ENCODE data around the gene GLP2R.

Gene GLP2R

DNA sequence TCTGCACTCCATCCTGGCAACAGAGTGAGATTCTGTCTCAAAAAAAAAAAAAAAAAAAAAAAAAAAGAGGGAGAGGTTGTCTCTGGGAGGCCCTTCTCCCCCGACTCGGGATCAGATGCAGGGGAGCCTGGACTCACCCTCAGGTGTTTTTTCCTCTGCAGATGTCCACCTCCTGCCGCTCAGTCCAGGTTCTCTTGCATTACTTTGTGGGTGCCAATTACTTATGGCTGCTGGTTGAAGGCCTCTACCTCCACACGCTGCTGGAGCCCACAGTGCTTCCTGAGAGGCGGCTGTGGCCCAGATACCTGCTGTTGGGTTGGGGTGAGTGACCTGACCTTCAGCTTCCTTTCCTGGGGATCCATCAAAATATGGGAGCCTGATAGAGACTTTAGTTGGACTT, 34.1 kb downstream of the GLP2R start:
- DNase-seq = no peak

DNA sequence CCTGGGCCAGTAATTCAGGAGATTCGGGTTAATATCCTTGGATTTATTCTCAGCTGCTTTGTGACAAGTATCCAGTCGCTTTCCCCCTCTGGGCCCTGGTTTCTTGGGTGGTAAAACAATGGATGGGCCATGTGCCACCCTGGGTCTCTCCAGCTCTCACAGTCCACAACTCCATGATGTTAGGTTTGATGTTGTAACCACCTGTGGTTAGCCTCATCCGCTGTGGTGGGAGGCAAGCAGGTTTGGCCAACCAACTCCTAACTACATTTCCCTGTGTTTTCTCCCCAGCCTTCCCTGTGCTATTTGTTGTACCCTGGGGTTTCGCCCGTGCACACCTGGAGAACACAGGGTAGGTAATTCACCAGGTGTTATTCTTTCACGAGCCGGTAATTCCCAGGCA, 35.1 kb downstream of the GLP2R start:
- no peak for DNase-seq

DNA sequence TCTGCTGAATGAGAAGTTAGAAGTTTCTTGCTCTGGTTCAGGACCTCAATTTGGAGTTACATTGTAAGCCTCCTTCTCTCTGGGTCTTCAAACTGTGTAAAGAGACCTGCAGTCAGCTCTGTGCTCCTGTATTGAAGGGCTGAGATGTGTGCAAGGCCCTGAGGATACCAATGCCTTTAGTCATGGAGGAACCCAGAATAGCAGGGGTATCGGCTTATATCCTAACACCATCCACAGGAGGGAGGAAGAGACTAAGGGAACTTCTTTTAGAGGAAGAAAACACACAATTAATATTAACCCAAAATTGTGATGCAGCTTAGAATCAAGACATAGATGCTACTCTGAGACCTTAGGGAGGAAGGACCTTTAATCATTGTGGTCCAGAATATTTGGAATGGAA, 36.5 kb downstream of the GLP2R start:
- no peak for DNase-seq

DNA sequence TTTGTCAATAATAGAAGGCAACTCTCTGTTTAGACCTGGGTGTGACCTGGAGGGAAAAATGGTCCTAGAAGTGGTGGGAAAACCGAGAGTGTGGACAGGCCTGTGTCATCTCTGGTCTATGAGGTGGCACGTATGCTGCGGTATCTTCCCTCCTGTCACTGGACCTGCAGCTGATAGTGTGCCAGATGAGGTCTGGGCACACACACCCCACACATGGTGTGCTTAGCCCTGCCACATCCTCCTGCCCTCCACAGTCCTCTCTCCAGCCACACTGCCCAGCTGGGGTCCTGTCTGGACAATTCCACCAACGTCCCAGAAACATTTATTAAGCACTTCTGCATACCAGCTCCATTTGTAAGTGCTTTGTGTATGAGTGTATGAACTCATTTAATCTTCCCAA, 37.2 kb downstream of the GLP2R start:
- DNase-seq = no peak

DNA sequence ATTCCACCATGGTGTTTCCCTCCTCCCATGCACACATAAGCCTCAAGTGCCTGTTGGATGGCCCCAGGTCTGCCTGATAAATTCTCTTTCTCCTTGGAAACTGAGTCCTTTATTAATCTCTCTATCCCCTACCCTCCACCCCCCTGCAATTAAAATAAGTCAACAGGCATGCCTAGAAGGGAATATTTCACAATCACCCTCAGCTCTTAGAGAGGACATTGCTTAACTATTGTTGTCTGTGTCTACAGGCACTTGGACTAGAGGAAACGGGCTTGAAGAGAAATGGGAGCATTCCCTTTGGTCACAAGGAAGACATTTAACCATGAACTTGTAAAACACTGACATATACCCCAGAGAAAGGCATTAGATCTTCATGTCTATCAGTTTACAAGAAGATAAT, 39.9 kb downstream of the GLP2R start:
- DNase-seq = no peak

DNA sequence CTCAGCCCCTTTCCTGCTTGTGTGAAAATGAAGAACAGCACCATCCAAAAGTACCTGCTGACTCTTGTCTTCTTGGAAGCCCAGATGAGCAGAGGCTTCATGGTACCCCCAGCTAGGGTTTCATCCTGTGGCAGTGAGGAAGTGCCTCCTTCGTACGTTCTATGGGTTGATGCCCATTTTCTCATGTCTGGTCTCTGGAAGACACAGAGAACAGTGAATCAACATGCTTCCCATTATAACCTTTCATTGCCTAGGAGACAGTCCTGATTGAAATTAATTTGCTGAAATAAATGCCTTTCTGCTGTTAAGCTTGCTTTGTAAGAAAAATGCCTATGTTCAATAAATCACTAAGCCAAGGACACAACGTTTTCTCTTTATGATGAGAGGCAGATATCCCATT, 42.8 kb downstream of the GLP2R start:
- no peak for DNase-seq

DNA sequence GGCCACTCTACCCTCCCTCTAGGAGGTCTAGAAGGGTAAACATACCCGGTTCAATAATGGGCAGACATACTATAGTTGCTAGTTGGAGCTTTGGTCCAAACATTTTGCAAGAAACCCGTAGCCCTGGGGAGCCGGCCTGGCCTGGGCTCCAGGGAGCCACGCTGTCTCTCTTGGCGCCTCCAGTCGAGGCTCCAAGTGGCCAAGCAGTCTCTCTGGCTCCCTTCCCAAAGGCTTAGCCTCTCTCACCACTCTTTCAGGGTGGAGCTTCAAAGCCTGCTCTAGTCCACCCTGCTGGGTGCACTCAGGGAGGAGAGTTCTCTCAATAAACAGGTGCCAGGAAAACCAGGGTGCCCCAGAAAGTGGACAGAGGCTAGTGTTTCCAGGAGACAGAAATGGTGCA, 47.1 kb downstream of the GLP2R start:
- DNase-seq = no peak

DNA sequence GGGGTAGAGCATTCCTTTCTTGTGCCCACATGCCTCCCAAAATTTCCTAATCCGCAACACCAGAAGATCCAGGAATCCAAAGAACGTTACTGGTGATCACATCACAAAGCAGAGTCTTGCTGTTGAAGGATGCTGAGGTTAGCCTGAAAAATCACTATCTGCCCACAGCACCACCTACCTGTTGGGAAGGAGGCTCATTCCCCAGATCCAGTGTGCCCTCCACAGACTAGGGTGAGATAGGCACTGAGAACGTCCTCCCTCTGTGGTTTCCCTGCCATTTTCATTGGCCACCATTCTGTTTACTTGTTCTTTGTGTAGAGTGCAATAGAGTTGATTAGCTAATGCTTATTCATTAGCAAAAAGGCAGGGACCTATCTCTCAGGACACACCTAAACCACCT, 49.0 kb downstream of the GLP2R start:
- DNase-seq = no peak

DNA sequence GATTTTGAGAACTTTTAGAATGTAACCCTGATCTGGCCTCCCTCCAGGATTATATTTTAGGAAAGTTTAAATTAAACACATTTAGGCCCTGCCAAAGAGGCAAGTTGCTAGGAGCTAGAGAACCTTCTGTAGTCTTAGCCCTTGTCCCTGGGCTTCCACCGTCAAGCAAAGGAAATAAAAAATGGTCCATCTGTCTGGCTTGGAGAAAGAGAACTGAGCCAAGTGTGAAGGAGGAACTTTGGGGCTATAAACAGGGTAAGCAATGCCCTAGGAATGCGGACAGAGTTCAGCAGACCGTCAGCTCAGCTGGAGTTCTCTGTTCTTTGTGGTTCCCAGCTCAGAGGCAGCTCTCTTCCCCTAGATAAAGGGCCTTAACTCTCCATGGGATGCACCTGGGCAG, 49.7 kb downstream of the GLP2R start:
- no peak for DNase-seq

DNA sequence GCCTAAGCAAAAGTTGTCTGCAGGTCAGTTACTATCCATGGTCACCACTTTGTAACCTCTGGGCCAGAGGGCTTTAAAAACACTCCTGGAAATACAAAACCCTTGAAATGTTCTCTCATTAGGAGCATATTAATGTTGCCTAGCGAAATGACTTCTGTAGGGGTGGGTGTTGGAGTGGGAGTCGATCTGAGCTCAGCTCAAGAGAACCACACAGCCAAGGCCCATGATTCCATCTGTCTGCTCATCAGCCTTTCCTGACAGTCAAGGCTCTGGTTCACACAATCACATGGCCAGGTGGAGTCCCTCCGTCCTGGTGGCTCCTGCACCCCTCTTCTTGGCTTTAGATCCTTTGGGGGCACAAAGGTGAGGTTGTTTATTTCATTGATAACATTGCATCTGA, 52.6 kb downstream of the GLP2R start:
- no peak for DNase-seq

DNA sequence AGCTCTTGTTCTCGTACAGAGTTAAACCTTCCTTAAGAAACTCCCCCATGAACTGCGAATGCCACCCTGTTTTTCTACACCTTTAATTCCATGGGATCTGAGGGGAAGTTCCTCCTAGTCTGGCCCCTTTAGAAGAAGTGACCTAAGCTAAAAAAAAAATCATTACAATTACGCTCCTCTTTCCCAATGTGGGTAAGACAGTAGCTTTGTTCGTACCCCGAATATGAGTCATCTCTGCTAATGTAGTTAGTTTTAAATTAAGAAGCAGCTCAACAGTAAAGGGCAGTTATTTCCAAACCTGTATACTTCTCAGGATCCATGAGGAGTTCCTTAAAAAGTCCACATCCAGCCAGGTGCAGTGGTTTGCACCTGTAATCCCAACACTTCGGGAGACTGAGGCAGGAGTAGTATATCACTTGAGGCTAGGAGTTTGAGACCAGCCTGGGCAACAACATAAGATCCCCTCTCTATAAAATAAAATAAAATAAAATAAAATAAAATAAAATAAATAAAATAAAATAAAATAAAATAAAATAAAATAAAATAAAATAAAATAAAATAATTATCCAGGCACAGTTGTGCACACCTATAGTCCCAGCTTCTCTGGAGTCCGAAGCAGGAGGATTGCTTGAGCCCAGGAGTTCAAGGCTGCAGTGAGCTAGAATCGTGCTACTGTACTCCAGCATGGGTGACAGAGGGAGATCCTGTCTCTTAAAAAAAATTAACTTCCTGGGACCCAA, 53.2 kb downstream of the GLP2R start:
- no peak for DNase-seq

DNA sequence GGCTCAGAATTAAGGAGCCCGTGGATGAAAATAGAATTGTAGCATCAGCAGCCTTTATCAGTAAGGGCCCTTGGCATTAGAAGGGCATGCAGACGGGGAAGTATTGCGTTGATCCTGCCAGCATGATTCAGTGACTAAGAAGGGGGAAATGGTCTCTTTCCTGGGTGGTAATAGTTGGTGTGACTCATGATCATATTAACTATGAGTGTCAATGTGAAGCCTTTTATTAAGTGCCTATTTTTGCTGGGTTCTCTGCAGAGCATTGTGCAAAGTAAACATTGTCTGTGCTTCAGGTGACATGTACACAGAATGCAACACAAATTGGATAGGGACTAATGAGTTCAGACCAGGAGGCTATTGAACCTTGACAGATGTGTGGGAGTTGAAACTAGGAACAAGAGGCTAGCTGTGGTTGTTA, 54.9 kb downstream of the GLP2R start:
- DNase-seq = no peak

DNA sequence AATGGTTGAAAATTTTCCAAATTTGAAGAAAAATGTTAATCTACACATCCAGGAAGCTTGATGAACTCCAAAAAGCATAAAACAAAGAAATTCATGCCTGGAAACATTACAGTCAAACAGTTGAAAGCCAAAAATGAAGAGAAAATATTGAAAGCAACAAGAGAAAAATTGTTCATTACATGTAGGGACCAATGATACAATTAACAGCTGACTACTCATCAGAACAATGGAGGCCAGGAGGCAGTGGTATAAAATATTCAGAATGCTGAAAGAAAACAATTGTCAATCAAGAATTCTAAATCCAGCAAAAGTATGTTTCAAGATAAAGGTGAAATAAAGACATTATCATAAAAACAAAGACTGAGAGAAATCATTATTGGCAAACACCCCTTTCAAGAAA, 57.7 kb downstream of the GLP2R start:
- DNase-seq = no peak

DNA sequence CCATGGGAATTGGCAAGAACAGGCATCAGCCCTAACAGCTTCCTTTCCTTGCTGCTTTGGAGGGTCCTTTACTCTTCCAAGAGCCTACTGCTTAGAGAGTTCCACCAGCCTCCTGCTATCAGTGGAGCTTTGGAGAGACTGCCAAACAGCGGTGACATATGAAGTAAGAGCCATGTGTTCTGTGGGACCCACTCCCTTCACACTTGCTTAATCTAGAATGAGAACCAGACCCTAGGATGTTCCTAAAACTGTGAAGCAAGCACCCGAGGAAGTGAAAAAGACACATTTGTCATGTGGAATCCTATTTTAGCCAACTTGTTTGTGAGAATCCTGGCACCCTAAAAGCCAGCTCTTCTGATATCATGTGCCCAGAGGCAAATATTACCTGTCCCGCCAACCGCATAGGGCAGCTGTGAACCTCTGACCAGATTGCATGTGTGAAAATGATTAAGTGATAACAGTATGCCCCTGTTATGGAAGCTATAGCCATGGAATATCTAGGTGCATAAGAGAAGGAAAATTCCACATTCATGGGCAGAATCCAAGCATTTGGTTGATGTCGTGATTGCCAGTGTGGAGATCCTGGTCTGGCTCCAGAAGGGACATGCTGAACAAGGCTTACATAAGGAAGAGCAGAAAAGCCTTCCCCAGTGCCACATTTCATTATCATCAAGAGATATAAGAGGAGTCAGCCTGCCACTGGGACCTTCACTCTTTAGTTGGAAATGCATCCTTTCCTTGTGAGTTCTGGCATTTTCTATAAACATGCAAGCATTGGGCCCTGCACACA, 60.6 kb downstream of the GLP2R start:
- DNase-seq = no peak

DNA sequence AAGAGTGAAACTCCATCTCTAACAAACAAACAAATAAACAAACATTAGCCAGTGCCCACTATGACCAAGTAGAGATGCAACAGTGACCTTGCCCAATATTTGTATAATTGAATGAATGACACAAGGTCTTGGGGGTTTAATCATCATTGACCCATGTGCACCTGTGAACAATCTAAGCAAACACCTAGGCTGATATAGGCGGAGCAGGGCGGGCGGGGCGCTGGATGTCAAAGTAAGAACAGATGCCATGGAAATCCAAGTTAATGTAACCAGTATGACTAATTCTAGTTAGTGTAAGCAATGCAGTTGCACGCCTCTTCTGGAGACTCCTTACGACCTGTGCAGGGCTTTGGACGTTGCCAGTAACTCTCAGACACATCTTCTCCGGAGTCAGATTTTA, 61.8 kb downstream of the GLP2R start:
- no peak for DNase-seq

DNA sequence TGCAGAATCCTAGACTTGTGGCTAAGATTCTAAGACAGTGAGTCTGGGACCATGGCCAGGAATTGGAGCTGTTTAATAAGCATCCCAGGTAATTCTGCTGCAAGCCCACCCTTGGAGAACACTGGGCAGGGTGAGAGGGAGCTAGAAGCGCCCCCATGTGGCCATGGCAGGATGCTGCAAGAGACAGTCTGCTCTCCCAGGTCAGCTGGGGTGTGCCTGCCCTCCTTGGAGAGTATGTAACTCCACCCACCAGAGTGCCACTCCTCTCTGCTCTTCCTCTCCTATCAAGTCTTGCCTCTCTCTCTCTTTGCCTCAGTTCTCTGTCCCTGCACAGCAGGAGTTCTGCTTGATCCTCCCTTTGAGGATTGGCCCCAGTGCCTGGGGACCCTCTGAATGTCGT, 64.4 kb downstream of the GLP2R start:
- no peak for DNase-seq

DNA sequence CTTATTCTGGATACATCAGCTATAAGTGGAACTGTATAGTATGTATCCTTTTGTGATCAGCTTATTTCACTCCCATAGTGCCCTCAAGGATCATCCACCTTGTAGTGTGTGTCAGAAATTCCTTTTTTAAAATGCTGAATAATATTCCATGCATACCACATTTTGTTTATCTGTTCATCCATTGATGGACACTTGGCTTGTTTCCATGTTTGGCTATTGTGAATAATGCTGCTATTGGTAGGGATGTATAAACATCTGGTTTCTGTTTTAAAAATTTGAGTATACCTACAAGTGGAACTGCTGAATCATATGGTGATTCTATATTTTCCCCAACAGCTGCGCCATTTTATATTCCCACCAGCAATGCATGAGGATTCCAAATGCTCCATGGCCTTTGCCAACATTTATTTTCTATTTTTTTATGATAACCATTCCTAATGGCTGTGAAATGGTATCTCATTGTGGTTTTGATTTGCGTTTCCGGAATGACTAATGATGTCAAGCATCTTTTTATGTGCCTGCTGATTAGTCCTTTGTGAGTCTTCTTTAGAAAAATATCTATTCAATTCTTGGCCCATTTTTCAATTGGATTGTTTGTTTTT, 67.8 kb downstream of the GLP2R start:
- DNase-seq = no peak

DNA sequence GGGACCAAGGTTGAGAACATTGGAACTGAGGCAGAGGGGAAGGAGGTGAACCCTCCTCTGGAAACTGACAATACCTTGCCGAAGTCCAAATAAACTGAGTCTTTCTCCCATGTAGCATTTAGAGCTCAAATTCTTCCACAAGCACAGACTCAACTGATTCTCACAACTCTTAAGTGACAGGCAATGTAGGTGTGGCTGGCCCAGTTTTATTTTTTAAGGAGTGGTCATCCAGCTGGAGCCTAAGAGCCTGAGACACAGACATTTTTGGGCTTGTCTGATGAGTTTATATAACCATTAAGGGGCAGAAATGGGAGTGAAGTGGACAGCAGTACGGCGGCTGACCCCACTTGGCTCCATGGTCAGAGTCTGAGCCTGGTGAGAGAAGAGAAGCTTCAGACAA, 68.5 kb downstream of the GLP2R start:
- no peak for DNase-seq

DNA sequence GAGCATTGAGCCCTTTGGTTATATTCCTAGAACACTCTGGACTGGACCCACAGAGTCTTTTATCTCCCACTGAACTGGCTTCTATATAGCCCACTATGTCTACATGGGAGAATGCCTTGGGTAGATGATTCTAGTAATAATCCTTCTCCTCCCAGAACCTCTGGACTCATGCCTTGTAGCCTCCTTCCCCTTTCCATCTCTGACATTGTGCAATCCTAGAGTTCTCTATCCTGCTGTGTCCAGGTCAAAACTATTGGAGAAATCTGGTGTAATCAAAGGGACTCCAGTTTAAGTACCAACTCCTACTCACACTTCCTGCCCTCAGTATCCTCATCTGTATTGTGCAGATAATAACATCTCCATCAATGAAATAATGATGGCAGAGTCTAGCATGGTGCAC, 70.2 kb downstream of the GLP2R start:
- DNase-seq = no peak

DNA sequence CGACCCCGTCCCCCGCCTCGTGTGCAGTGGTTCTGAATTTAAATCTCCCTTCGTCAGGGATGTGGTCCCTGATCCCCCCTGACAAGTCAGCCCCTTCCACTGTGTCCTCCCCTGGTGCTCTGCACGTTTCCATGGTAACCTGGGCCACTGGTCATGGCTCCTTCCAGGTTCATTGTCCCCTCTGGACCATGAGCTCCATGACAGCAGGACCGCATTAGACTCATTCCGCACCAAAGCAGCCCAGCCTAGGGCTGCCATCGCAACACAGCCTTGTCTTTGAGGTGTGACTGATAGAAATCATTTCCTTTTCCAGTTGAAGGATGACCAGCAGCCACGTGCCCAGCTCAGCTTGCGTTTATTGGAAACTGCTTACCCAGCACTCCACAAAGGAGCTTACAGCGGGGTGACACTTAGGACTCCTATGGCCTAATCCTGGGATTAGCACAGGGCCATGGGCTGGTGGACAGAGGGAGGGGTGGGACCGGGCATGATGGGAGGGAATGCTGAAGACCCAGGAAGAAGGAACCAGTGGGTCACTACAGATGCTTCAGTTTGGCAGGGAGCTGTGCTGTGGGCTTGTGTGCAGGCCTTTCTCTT, 71.7 kb downstream of the GLP2R start:
- DNase-seq = no peak

DNA sequence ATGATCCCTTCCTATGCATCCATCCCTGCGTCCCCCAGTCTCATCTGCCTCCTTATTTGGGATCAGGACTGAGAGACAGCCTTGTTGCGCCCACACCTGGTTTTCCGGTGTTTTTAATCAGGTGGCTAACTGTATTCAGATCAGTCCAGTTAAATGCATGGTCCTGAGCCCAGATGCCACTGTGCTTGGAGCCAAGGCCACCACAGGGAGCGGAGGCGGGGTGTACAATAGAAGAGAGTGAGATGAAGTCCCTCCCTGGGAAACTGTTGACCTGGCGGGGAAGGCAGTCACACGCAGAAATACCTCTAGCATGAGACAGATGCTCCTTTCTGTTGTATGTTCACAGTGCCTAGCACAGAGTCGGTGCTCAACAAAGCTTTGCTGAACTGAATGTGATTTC, 73.1 kb downstream of the GLP2R start:
- no peak for DNase-seq

DNA sequence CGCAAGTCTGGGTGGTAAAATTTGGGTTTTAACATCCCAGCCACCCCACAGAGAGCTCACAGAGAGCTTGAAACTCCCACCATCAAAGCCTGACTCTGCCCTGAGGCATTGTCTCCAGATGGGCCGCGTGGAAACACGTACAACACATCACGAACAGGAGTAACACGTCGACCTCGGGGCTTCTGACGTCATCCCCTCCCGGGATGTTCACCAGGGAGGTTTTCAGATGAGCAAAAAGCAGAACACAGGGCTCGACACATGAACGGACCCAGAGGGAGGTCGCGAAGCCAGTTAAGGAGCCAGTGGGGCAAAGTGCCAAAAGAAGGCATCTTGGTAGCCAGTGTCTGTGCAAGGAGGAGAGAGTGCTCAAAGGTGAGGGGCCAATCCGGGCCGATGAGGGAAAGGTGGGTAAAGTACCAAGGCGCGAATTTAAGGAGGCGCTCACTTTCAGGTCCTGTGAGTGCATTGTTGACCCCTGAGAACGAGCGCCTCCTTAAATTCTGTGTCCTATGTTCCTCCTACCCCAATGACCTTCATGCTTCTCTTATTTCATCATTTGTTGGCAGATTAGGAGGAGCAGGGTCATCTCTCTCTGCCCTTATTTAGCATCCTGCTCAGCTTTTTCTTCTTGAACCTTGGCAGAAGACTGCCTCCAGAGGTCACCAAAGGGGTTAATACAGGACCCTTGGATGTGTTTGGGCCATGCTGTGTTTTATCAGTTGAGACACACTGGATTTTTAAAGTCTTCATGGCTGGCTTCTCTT, 73.7 kb downstream of the GLP2R start:
- no peak for DNase-seq

DNA sequence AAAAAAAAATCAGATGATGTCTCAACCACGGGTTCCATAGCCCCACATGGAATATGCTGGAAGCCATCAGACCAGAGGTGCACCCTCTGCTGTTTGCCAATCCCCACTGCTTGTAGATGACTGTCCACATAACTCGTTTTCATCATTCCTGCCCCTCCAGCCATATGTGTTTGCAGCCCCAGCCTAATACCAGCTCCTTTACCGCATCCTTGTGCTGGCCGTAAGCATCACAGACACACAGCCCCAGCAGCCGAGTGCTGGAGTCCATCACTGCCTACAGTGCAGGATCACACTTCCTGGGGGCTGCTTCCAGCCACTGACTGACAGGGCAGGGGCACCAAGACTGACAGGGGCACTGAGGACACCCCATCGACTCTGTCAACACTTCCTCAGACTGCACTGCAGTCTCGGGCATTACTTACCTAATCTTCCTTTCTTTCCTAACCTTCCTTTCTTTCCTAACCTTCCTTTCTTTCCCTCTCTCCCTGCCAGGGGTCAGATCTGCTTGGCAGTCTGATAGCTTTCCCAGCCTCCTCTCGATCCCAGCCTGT, 74.4 kb downstream of the GLP2R start:
- no peak for DNase-seq

All from left hindlimb (tissue), 1 donor.